H1 (cell line): ENCODE measurements around the gene RASGEF1C. TPM values are rescaled to one million over a fixed set of nuclear protein-coding genes. Genes with fewer than 3 reads are reported as not detected.

Source experiments
- BCL11A ChIP-seq, 2 experiments: IDR thresholded peaks; one replicate each; pipeline ENCODE4 v1.6.1; 2011; ENCODE audit warnings: low read depth in 2 of 2, low read length in 2 of 2, mild to moderate bottlenecking in 2 of 2
- EP300 ChIP-seq, 2 experiments: IDR thresholded peaks; 1 replicate in 1 of 2; 2 replicates in 1 of 2; pipeline ENCODE4 v1.6.1; 2011 to 2012; ENCODE audit warnings: low read depth in 2 of 2, low read length in 2 of 2, mild to moderate bottlenecking in 2 of 2, borderline replicate concordance in 1 of 2, inconsistent platforms in 1 of 2, moderate library complexity in 1 of 2
- NRF1 ChIP-seq: IDR thresholded peaks from 2 replicates; pipeline ENCODE4 v1.6.1; 2011; ENCODE audit warnings: mild to moderate bottlenecking, low read depth, low read length, improper control_type of control experiment
- RNF2 ChIP-seq: fragments of 200-900, 300-1000 bp; sonication (generic); IDR thresholded peaks from 2 replicates; pipeline ENCODE4 v1.7.1; 2016; ENCODE audit warnings: borderline replicate concordance, low read depth, mild to moderate bottlenecking, antibody characterized with exemption, low read length; ENCODE audit not compliant: poor library complexity, severe bottlenecking; ENCODE audit errors: missing control alignments
- SP4 ChIP-seq: IDR thresholded peaks from 2 replicates; pipeline ENCODE4 v1.6.1; 2012; ENCODE audit warnings: low read length, inconsistent platforms
- YY1 ChIP-seq: IDR thresholded peaks from 2 replicates; pipeline ENCODE4 v1.6.1; 2011; ENCODE audit warnings: low read depth, mild to moderate bottlenecking, low read length
- polyA plus RNA-seq, 7 experiments: library from polyadenylated mRNA; depleted of rRNA in 3 of 7; stranded (reverse) in 5 of 7; unstranded in 2 of 7; fragments of >200 nt in 5 of 7; fragments of 200-250 nt in 2 of 7; gene quantifications; 1 replicate in 5 of 7; 2 replicates in 1 of 7; 4 replicates in 1 of 7; pipeline versions ENCODE4 v1.2.1 to v1.2.3, GENCODE V29; 2011 to 2013; ENCODE audit warnings: missing spikeins in 2 of 7, mixed read lengths in 2 of 7
- total RNA-seq: library from RNA; stranded (reverse); fragmentation: NEBNext Ultra II Directional; extraction: Animal tissue kit (Norgen Biotek cat#: 25700); gene quantifications from 2 replicates; pipeline ENCODE4 v1.2.1, GENCODE V29; 2021

RASGEF1C gene
- total and polyA plus RNA-seq, 2 of the 8 experiments (the other 6 are each of a cell fraction or from before 2014, with no cell fraction given) = 0.26 to 0.61 TPM

GRCh38 chr5:180081481-180081880 lies 127.5 kb downstream of the RASGEF1C start (continued):
- no peak for TF ChIP-seq RNF2
- no peak for TF ChIP-seq YY1
- TF ChIP-seq EP300 (IDR thresholded peaks at IDR 0.05; ENCODE audit: borderline replicate concordance in 1 of 2, low read depth in 2 of 2, low read length in 2 of 2) = no peak
- TF ChIP-seq SP4 = no peak
- TF ChIP-seq NRF1 = no peak
- no peak for TF ChIP-seq BCL11A (IDR thresholded peaks at IDR 0.05; ENCODE audit: low read depth in 2 of 2, low read length in 2 of 2)
